ENCODE measurements around the gene PPP3R1.

Gene PPP3R1

GRCh38 chr2:68189991-68190784 lies 62.1 kb downstream of the PPP3R1 start:
- H3K4me1 ChIP-seq, result peaks cover 0 to 38% (median 12%) of the 10 kb centered on the region in 4 donors
- H3K27me3 ChIP-seq, result no peaks in the 10 kb centered on the region
- H3K9me3 ChIP-seq, result no peaks in the 10 kb centered on the region
- no peaks in the 10 kb centered on the region for H3K36me3 ChIP-seq
- DNase-seq, result no peak
- intact Hi-C loops (cut with DNase I; ENCODE audit: low total_unique reads), result loop anchor here (10.0 kb wide), 1 partner anchor 95 kb away; no protein-coding TSS in a partner anchor
- H3K4me3 ChIP-seq, result no peak overlapping the region
- H3K27ac ChIP-seq, result no peak overlapping the region
- TF ChIP-seq, protein P1, sequence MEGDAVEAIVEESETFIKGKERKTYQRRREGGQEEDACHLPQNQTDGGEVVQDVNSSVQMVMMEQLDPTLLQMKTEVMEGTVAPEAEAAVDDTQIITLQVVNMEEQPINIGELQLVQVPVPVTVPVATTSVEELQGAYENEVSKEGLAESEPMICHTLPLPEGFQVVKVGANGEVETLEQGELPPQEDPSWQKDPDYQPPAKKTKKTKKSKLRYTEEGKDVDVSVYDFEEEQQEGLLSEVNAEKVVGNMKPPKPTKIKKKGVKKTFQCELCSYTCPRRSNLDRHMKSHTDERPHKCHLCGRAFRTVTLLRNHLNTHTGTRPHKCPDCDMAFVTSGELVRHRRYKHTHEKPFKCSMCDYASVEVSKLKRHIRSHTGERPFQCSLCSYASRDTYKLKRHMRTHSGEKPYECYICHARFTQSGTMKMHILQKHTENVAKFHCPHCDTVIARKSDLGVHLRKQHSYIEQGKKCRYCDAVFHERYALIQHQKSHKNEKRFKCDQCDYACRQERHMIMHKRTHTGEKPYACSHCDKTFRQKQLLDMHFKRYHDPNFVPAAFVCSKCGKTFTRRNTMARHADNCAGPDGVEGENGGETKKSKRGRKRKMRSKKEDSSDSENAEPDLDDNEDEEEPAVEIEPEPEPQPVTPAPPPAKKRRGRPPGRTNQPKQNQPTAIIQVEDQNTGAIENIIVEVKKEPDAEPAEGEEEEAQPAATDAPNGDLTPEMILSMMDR (IDR thresholded peaks at IDR 0.05), result no peak

GRCh38 chr2:68188831-68189230 lies 63.5 kb downstream of the PPP3R1 start:
- Histone ChIP-seq H3K9me3 (no peaks in the 10 kb centered on the region), H3K4me3 (no peak overlapping the region), H3K4me1 (peaks cover 0 to 37% (median 7%) of the 10 kb centered on the region in 4 donors), H3K27ac (no peak overlapping the region), H3K36me3 (no peaks in the 10 kb centered on the region), H3K27me3 (no peaks in the 10 kb centered on the region)
- TF ChIP-seq, protein P1 (IDR thresholded peaks at IDR 0.05), result no peak
- intact Hi-C loops (cut with DNase I; ENCODE audit: low total_unique reads), result no loop called here
- DNase-seq, result no peak

GRCh38 chr2:68187329-68187728 lies 65.0 kb downstream of the PPP3R1 start:
- no peaks in the 10 kb centered on the region for H3K36me3 ChIP-seq
- intact Hi-C loops (cut with DNase I; ENCODE audit: low total_unique reads), result no loop called here
- H3K9me3 ChIP-seq, result no peaks in the 10 kb centered on the region
- H3K4me3 ChIP-seq, result no peak overlapping the region
- TF ChIP-seq, protein P1 (IDR thresholded peaks at IDR 0.05), result no peak
- DNase-seq, result no peak
- H3K27ac ChIP-seq, result no peak overlapping the region
- peaks cover 0 to 32% (median 8%) of the 10 kb centered on the region in 4 donors for H3K4me1 ChIP-seq
- H3K27me3 ChIP-seq, result no peaks in the 10 kb centered on the region

- no peak for DNase-seq
- H3K9me3 ChIP-seq, result no peaks in the 10 kb centered on the region
- H3K27me3 ChIP-seq, result no peaks in the 10 kb centered on the region
- TF ChIP-seq, protein P1 (IDR thresholded peaks at IDR 0.05), result peak; percentile 33 to 37
- intact Hi-C loops (cut with DNase I; ENCODE audit: low total_unique reads), result no loop called here
- H3K27ac ChIP-seq, result no peak overlapping the region
- peaks cover 0 to 32% (median 8%) of the 10 kb centered on the region in 4 donors for H3K4me1 ChIP-seq
- H3K4me3 ChIP-seq, result no peak overlapping the region
- peaks cover 0 to 4% (median 3%) of the 10 kb centered on the region in 3 donors for H3K36me3 ChIP-seq
Measured at GRCh38 chr2:68185541-68186164, 66.7 kb downstream of the PPP3R1 start.

DNA sequence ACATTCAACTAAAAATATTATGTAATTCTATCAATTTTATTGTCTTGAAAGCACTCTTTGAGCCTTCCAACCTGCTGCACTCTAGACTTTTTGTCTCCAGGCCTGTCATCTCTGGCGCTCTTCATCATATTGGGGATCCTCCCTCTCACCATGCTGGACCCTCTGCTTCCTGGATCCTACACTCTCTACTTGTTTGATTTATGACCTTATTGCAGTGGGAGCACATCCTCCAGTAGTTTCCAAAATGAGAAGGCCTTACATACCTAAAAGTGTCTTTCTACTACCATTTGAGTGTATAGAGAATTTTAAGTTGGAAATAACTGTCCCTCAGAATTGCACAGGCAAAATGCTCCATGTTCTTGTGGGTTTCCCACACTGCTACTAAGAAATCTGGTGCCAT lies 69.4 kb downstream of the PPP3R1 start:
- Histone ChIP-seq H3K36me3 (peaks cover 8 to 17% (median 12%) of the 10 kb centered on the region in 3 donors), H3K4me1 (peaks cover 0 to 32% (median 8%) of the 10 kb centered on the region in 4 donors), H3K9me3 (no peaks in the 10 kb centered on the region), H3K27ac (no peak overlapping the region), H3K4me3 (no peak overlapping the region), H3K27me3 (no peaks in the 10 kb centered on the region)
- TF ChIP-seq, protein P1 (IDR thresholded peaks at IDR 0.05), result no peak
- DNase-seq, result no peak
- intact Hi-C loops (cut with DNase I; ENCODE audit: low total_unique reads), result no loop called here
